Activated CD4-positive, alpha-beta T cell treated with anti-CD3 and anti-CD28 coated beads, Interleukin-2, Interleukin-6, amounts not matched to agents 100 ng/mL and 50 ng/mL, durations not matched to agents 16 hours and 8 hours (primary cell): ENCODE results near the gene LCOR.
"Not testable (repeated sequence)": the region's sequence is repeated elsewhere in the genome, so short reads cannot be mapped to it uniquely, and the experiment has no call there.

Experiments used
- DNase-seq: peaks from one replicate; pipeline ENCODE4 v3.0.0-alpha.2; 2020

The LCOR gene

GRCh38 chr10:96840841-96841518 is 8.9 kb downstream of the LCOR start:
- DNase-seq, result peak; percentile 5

GRCh38 chr10:96842896-96843723 is 11.0 kb downstream of the LCOR start:
- DNase-seq, result no peak

- DNase-seq, result no peak
These were observed 11.7 kb downstream of the LCOR start for GRCh38 chr10:96843823-96844222.

GRCh38 chr10:96846395-96846794 is 14.3 kb downstream of the LCOR start:
- no peak for DNase-seq

GRCh38 chr10:96846926-96847325 is 14.8 kb downstream of the LCOR start:
- no peak for DNase-seq

- DNase-seq, result not testable (repeated sequence)
These were observed 15.3 kb downstream of the LCOR start for GRCh38 chr10:96847356-96847755.

GRCh38 chr10:96850113-96850512 is 18.0 kb downstream of the LCOR start:
- DNase-seq, result no peak

GRCh38 chr10:96850825-96851224 is 18.7 kb downstream of the LCOR start:
- no peak for DNase-seq

- DNase-seq, result no peak
These were observed 19.2 kb downstream of the LCOR start for GRCh38 chr10:96851281-96851680.

- no peak for DNase-seq
These were observed 24.2 kb downstream of the LCOR start for GRCh38 chr10:96856317-96856716.

GRCh38 chr10:96857301-96858012 is 25.4 kb downstream of the LCOR start:
- DNase-seq, result no peak

GRCh38 chr10:96858038-96858705 is 26.1 kb downstream of the LCOR start:
- DNase-seq, result no peak

GRCh38 chr10:96858706-96859050 is 26.6 kb downstream of the LCOR start:
- no peak for DNase-seq

- no peak for DNase-seq
These were observed 28.7 kb downstream of the LCOR start for GRCh38 chr10:96860631-96861277.

GRCh38 chr10:96863922-96864543 is 31.9 kb downstream of the LCOR start:
- DNase-seq, result peak; percentile 37

- no peak for DNase-seq
These were observed 41.0 kb downstream of the LCOR start for GRCh38 chr10:96873086-96873485.

- no peak for DNase-seq
These were observed 41.8 kb downstream of the LCOR start for GRCh38 chr10:96873756-96874467.

GRCh38 chr10:96878057-96878456 is 46.0 kb downstream of the LCOR start:
- no peak for DNase-seq

GRCh38 chr10:96880575-96880974 is 48.5 kb downstream of the LCOR start:
- no peak for DNase-seq

- DNase-seq, result no peak
These were observed 57.5 kb downstream of the LCOR start for GRCh38 chr10:96889415-96890171.

GRCh38 chr10:96890172-96890513 is 58.0 kb downstream of the LCOR start:
- DNase-seq, result no peak
